Fibroblast of mammary gland (primary cell): ENCODE results near the gene SCD5.

Experiments used
- DNase-seq: peaks from one replicate; pipeline ENCODE4 v3.0.0-alpha.2; 2010; ENCODE audit warnings: low read depth
- H3K4me3 ChIP-seq: 2 replicates; pipeline ENCODE4 v1.5.1; 2011; ENCODE audit warnings: low read depth, mild to moderate bottlenecking, low read length, moderate library complexity; ENCODE audit not compliant: control insufficient read depth
- CTCF ChIP-seq: conservative IDR thresholded peaks from 2 replicates; pipeline ENCODE4 v1.5.1; 2011; ENCODE audit warnings: low read depth, low read length, inconsistent platforms; ENCODE audit not compliant: control insufficient read depth, insufficient read depth

SCD5 gene

GRCh38 chr4:82681754-82682153, 116.8 kb downstream of the SCD5 start:
- H3K4me3 ChIP-seq = no peak overlapping the region
- no peak for TF ChIP-seq CTCF
- no peak for DNase-seq

DNA sequence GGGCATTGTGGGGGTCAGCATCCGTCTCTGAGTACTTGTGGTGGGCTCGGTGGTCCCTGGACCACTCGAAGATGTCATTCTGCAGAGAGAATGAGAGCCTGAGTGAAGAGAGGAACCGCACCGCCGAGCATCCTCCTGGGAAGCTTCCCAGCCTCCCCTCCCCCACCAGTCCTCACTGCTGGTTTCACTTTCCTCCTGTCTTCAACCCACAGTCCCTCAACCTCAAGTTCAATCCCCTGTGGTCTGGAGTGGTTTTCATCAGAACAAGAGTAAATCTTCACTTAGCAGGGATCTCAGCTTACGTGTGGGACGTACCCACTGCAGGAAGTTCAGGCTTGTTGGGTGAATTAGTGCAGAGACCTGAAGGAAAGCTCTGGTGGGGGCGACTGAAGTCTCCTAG, 117.8 kb downstream of the SCD5 start:
- no peak for TF ChIP-seq CTCF
- DNase-seq = no peak

GRCh38 chr4:82679531-82679930, 119.1 kb downstream of the SCD5 start:
- no peak for TF ChIP-seq CTCF
- no peak for DNase-seq
- no peak overlapping the region for H3K4me3 ChIP-seq

More for the DNA sequence above, 117.8 kb downstream of the SCD5 start:
- H3K4me3 ChIP-seq = no peak overlapping the region

- TF ChIP-seq CTCF = no peak
- peak; percentile 28 for DNase-seq
- H3K4me3 ChIP-seq = no peak overlapping the region
Observed at GRCh38 chr4:82678051-82678450, 120.5 kb downstream of the SCD5 start.

GRCh38 chr4:82677327-82677726, 121.3 kb downstream of the SCD5 start:
- no peak for DNase-seq
- H3K4me3 ChIP-seq = no peak overlapping the region
- TF ChIP-seq CTCF = no peak

DNA sequence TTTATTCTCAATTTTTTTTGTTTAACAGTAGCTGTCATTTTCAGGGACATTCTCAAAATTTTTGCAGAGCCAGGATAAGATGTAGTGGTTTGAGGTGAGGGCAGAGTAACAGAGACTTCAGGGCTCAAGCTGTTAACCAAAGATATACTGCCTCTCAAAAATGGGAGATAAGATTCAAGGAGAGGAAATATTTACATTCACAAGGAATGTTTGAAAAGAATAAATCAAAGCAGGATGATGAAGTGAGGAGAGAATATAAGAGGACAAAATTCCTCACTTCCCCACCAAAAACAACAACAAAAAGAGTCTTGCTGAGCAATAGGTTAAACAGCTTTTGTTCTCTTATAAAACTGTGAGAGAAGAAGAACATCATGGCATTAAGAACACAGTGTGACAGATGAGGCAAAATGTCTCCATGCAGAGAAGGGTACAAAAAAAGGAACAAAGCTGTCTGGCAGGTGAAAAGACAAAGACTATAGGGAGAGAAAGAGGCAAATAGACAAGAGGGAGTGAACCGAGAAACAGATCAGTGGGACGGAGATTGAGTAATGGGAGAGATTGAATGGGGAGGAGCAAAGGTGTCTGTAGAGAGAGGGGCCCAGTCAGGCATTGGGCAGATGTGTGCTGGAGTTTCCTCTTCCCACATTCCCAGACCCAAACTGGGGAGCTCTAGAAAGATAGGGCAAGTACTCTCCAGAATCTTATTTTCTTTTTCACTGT, 130.7 kb downstream of the SCD5 start:
- TF ChIP-seq CTCF = no peak
- no peak overlapping the region for H3K4me3 ChIP-seq
- no peak for DNase-seq
